Adrenal gland (tissue), 5 donors: ENCODE results near the gene KLHL29.

ENCODE experiments used
- CTCF ChIP-seq, 6 experiments: fragments of 450-650 bp in 4 of 6; fragments of 200-600 bp in 2 of 6; sonication (generic) in 1 of 6; IDR thresholded peaks; 1 replicate in 5 of 6; 2 replicates in 1 of 6; pipeline versions ENCODE4 v1.5.1 to v1.8.0; 2016 to 2021; ENCODE audit warnings: antibody characterized with exemption in 6 of 6, mild to moderate bottlenecking in 2 of 6, moderate library complexity in 1 of 6
- POLR2A ChIP-seq, 2 donors: fragments of 450-650 bp; IDR thresholded peaks; one replicate each; pipeline ENCODE4 v1.6.1; 2017; ENCODE audit warnings: antibody characterized with exemption in 2 of 2, mild to moderate bottlenecking in 2 of 2, moderate library complexity in 1 of 2
- donor health status: DM: no; HTN: no; CAD: no.

- TF ChIP-seq CTCF (IDR thresholded peaks at IDR 0.05) (no peak), POLR2A (IDR thresholded peaks at IDR 0.05) (no peak)
These were observed 136.1 kb downstream of the KLHL29 start for GRCh38 chr2:23521060-23521459.
